Sigmoid colon (tissue), 7 donors: Measurements from ENCODE around the gene NDC80. TPM values are rescaled to one million over a fixed set of nuclear protein-coding genes. Genes with fewer than 3 reads are reported as not detected.

Experiments used
- DNase-seq: peaks from one replicate; pipeline ENCODE4 v3.0.0-alpha.2; 2019
- H3K27ac ChIP-seq, 4 donors: fragments of 200-600 bp; sonication (generic); one replicate each; pipeline ENCODE4 v1.5.1; 2016 to 2019; ENCODE audit warnings: mild to moderate bottlenecking in 1 of 4
- H3K27me3 ChIP-seq, 3 donors: fragments of 200-600 bp; sonication (generic); one replicate each; pipeline ENCODE4 v1.5.1; 2019; ENCODE audit warnings: mild to moderate bottlenecking in 1 of 3
- H3K36me3 ChIP-seq, 4 donors: fragments of 200-600 bp; sonication (generic); one replicate each; pipeline ENCODE4 v1.5.1; 2016 to 2019
- H3K4me1 ChIP-seq, 4 donors: fragments of 200-600 bp; sonication (generic); one replicate each; pipeline ENCODE4 v1.5.1; 2017 to 2019
- H3K4me3 ChIP-seq, 4 donors: fragments of 200-600 bp; sonication (generic); one replicate each; pipeline ENCODE4 v1.5.1; 2017 to 2019; ENCODE audit warnings: mild to moderate bottlenecking in 2 of 4, moderate library complexity in 1 of 4
- H3K9me3 ChIP-seq, 4 donors: fragments of 200-600 bp in 3 of 4; sonication (generic) in 3 of 4; one replicate each; pipeline versions ENCODE4 v1.5.1 to v1.6.1; 2013 to 2019
- EP300 ChIP-seq, 4 donors: sonication (generic); formaldehyde crosslinking; IDR thresholded peaks; one replicate each; pipeline ENCODE4 v1.6.1; 2017; ENCODE audit warnings: antibody characterized with exemption in 4 of 4
- POLR2A ChIP-seq, 2 donors: fragments of 450-650 bp; IDR thresholded peaks; one replicate each; pipeline ENCODE4 v1.6.1; 2016; ENCODE audit warnings: antibody characterized with exemption in 2 of 2, mild to moderate bottlenecking in 2 of 2, moderate library complexity in 2 of 2
- POLR2AphosphoS5 ChIP-seq, 4 donors: sonication (generic); formaldehyde crosslinking; IDR thresholded peaks; one replicate each; pipeline ENCODE4 v1.6.1; 2017; ENCODE audit warnings: antibody characterized with exemption in 4 of 4
- WGBS, 2 donors: extraction: QIAGEN DNeasy Blood & Tissue Kit; methylation state at CpG; one replicate each; pipeline ENCODE4 v1.1.7; 2013; 5-methylcytosine and 5-hydroxymethylcytosine counted together
- intact Hi-C: fragments of 100-400 bp; cut with DNase I; formaldehyde crosslinking; loops from one replicate; pipeline ENCODE4 v1.15.1; 2023
- polyA plus RNA-seq, 3 donors: library from polyadenylated mRNA; stranded (reverse); fragments of 200-250 nt; gene quantifications; one replicate each; pipeline ENCODE4 v1.2.3, GENCODE V29; 2013
- total RNA-seq, 4 donors: library from RNA; depleted of rRNA; stranded (reverse); fragments of >200 nt; gene quantifications; one replicate each; pipeline ENCODE4 v1.1.0, GENCODE V29; 2016
- TF ChIP-seq, protein P1 (sequence below), 4 experiments: fragments of 450-650 bp in 3 of 4; fragments of 200-600 bp in 1 of 4; IDR thresholded peaks; one replicate each; pipeline ENCODE4 v1.5.1; 2016 to 2019; ENCODE audit warnings: antibody characterized with exemption in 4 of 4, mild to moderate bottlenecking in 3 of 4, moderate library complexity in 2 of 4
- donor health status: healthy with polysubstance abuse.
- donor health status: Bipolar disorder and iron deficiency.
- donor health status: healthy.

Gene NDC80
- total and polyA plus RNA-seq, 7 donors = 0.36 to 12.6 (median 1.2) TPM; not detected in 2

DNA sequence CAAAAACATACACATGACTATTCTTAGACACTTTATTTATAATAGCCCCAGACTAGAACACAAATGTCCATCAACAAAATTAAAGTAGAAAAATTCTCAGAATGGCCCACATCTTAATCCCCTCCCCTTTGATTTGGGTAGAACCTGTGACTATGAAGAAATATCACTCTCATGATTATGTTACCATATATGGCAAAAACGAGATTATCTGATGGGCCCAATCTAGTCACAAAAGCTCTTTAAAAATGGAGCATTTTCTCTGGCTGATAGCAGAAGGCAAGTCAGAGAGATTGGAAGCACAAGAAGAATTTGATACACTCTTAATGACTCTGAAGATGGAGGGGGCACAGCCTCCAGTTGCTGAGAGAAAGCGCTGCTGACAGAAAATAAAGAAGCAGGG lies 39.6 kb upstream of the NDC80 start:
- Histone ChIP-seq H3K27ac (no peak overlapping the region), H3K36me3 (no peaks in the 10 kb centered on the region), H3K27me3 (no peaks in the 10 kb centered on the region), H3K9me3 (no peaks in the 10 kb centered on the region), H3K4me1 (peaks cover 0 to 2% (median under 1%) of the 10 kb centered on the region in 4 donors), H3K4me3 (no peak overlapping the region)
- intact Hi-C loops = no loop called here
- no peak for DNase-seq
- TF ChIP-seq POLR2A (IDR thresholded peaks at IDR 0.05) (no peak), POLR2AphosphoS5 (IDR thresholded peaks at IDR 0.05) (no peak), EP300 (IDR thresholded peaks at IDR 0.05) (no peak)
- TF ChIP-seq, protein P1, sequence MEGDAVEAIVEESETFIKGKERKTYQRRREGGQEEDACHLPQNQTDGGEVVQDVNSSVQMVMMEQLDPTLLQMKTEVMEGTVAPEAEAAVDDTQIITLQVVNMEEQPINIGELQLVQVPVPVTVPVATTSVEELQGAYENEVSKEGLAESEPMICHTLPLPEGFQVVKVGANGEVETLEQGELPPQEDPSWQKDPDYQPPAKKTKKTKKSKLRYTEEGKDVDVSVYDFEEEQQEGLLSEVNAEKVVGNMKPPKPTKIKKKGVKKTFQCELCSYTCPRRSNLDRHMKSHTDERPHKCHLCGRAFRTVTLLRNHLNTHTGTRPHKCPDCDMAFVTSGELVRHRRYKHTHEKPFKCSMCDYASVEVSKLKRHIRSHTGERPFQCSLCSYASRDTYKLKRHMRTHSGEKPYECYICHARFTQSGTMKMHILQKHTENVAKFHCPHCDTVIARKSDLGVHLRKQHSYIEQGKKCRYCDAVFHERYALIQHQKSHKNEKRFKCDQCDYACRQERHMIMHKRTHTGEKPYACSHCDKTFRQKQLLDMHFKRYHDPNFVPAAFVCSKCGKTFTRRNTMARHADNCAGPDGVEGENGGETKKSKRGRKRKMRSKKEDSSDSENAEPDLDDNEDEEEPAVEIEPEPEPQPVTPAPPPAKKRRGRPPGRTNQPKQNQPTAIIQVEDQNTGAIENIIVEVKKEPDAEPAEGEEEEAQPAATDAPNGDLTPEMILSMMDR (IDR thresholded peaks at IDR 0.05) = no peak
- WGBS, 2 donors = 92 to 93% methylated on average over 2 of the region's 2 CpGs

DNA sequence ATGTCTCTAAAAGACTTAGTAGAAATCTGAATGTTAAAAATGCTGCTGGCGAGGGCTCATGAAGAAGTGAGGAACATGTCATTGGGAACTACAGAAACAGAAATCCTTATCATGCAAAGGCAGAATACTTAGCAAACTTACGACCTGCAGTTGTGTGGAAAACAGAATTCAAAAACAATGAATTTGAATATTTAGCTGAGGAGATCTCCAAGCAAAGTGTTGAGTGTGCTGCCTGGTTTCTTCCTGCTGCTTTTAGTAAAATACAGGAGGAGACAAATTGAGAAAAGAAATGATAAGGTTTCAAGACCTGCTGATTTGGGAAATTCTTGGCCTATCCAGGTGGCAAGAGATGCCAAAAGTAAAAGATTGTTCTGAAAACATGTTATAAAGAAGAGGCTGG lies 38.6 kb upstream of the NDC80 start:
- intact Hi-C loops = no loop called here
- no peak for TF ChIP-seq EP300 (IDR thresholded peaks at IDR 0.05)
- TF ChIP-seq POLR2A (IDR thresholded peaks at IDR 0.05) = no peak
- TF ChIP-seq POLR2AphosphoS5 (IDR thresholded peaks at IDR 0.05) = no peak
- TF ChIP-seq, protein P1 (IDR thresholded peaks at IDR 0.05) = no peak
- Histone ChIP-seq H3K4me1 (peaks cover 0 to 12% (median 5%) of the 10 kb centered on the region in 4 donors), H3K36me3 (no peaks in the 10 kb centered on the region), H3K27ac (no peak overlapping the region), H3K4me3 (no peak overlapping the region), H3K9me3 (no peaks in the 10 kb centered on the region), H3K27me3 (no peaks in the 10 kb centered on the region)
- 95 to 97% methylated on average over 2 of the region's 2 CpGs for WGBS, 2 donors
- DNase-seq = no peak

DNA sequence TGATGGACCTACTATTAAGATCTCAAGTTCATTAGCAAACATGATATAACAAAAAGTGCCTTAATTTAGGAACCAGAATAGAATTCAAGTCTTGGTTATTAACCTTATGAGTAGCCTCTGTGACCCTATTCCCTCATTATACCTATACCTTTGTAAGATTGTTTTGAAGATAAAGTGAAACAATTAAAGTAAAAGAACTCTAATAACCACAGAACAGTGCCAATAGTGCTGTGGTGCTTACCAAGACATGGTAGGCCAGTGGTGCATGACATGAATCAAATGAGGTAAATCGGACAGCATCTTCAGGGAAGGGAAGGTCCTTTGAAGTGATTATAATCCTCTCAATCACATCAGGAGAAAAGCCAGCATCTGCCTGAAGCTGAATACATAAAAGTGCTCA lies 36.5 kb upstream of the NDC80 start:
- peaks cover 0 to 12% (median 6%) of the 10 kb centered on the region in 4 donors for H3K4me1 ChIP-seq
- DNase-seq = no peak
- WGBS, 2 donors = 84 to 96% methylated on average over 1 of the region's 1 CpG
- no peaks in the 10 kb centered on the region for H3K9me3 ChIP-seq
- no peaks in the 10 kb centered on the region for H3K36me3 ChIP-seq
- no peak overlapping the region for H3K4me3 ChIP-seq
- no peak overlapping the region for H3K27ac ChIP-seq
- intact Hi-C loops = no loop called here
- H3K27me3 ChIP-seq = no peaks in the 10 kb centered on the region
- TF ChIP-seq EP300 (IDR thresholded peaks at IDR 0.05) (no peak), POLR2A (IDR thresholded peaks at IDR 0.05) (no peak), POLR2AphosphoS5 (IDR thresholded peaks at IDR 0.05) (no peak)
- TF ChIP-seq, protein P1 (IDR thresholded peaks at IDR 0.05) = no peak

DNA sequence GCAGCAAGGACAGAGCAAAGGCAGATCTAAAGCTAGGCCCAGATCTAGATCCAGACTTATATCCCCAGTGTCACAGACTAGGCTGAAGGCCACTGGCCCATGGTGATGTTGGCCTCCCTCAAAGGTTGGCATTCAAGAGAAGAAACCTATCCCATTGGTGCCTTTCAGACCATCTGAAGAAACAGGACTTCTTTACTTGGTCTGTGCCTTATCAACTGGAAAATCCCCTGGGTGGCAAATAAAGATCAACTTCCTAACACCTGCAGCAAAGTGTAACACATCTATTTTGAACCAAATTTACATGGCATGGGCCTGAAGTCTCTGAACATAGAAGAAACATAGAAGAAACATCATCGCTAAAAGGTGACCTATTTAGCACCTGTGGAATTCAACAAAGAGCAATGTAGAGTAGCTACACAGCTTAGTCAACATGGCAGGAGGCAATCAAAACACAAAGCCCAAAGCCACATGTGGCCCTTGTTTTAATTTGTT lies 35.9 kb upstream of the NDC80 start:
- H3K27ac ChIP-seq = no peak overlapping the region
- intact Hi-C loops = no loop called here
- no peak for DNase-seq
- H3K27me3 ChIP-seq = no peaks in the 10 kb centered on the region
- no peaks in the 10 kb centered on the region for H3K36me3 ChIP-seq
- H3K4me1 ChIP-seq = peaks cover 0 to 12% (median 6%) of the 10 kb centered on the region in 4 donors
- 83 to 91% methylated on average over 1 of the region's 1 CpG for WGBS, 2 donors
- no peak overlapping the region for H3K4me3 ChIP-seq
- no peaks in the 10 kb centered on the region for H3K9me3 ChIP-seq
- TF ChIP-seq EP300 (IDR thresholded peaks at IDR 0.05) (no peak), POLR2AphosphoS5 (IDR thresholded peaks at IDR 0.05) (no peak), POLR2A (IDR thresholded peaks at IDR 0.05) (no peak)
- TF ChIP-seq, protein P1 (IDR thresholded peaks at IDR 0.05) = no peak

DNA sequence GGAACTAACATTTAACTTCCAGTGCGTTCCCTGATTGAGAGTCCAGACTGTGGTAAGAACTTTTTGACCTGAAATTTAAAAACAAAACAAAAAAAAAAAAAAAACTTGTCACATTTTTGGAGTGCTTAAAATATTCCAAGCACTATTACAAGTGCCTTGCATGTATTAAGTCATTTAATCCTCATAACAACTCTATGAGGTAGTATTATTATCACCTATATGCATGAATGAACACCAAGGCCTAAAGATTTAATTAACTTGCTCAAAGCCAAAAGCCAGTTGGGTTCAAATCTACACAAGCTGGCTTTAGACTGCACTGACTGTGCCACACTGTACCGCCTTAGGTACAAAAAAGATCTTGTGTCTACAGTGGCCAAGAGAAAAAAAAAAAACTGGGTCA lies 35.3 kb upstream of the NDC80 start:
- WGBS, 2 donors = 65 to 98% methylated on average over 2 of the region's 2 CpGs
- H3K9me3 ChIP-seq = no peaks in the 10 kb centered on the region
- H3K4me1 ChIP-seq = peaks cover 0 to 12% (median 6%) of the 10 kb centered on the region in 4 donors
- intact Hi-C loops = no loop called here
- no peak overlapping the region for H3K27ac ChIP-seq
- DNase-seq = no peak
- no peaks in the 10 kb centered on the region for H3K36me3 ChIP-seq
- H3K27me3 ChIP-seq = no peaks in the 10 kb centered on the region
- no peak overlapping the region for H3K4me3 ChIP-seq
- TF ChIP-seq EP300 (IDR thresholded peaks at IDR 0.05) = no peak
- TF ChIP-seq POLR2AphosphoS5 (IDR thresholded peaks at IDR 0.05) = no peak
- TF ChIP-seq, protein P1 (IDR thresholded peaks at IDR 0.05) = no peak
- TF ChIP-seq POLR2A (IDR thresholded peaks at IDR 0.05) = no peak
